Suprapubic skin (tissue), 4 donors: Measurements from ENCODE around the gene EIF4G3. TPM values are rescaled to one million over a fixed set of nuclear protein-coding genes. Genes with fewer than 3 reads are reported as not detected.

Experiments
- DNase-seq, 2 donors: peaks; one replicate each; pipeline ENCODE4 v3.0.0-alpha.2; 2019; ENCODE audit warnings: low spot score in 2 of 2
- H3K27ac ChIP-seq: fragments of 200-600 bp; sonication (generic); one replicate; pipeline ENCODE4 v1.5.1; 2019
- H3K27me3 ChIP-seq: fragments of 200-600 bp; sonication (generic); one replicate; pipeline ENCODE4 v1.5.1; 2019
- H3K36me3 ChIP-seq: fragments of 200-600 bp; sonication (generic); one replicate; pipeline ENCODE4 v1.5.1; 2019
- H3K4me1 ChIP-seq: fragments of 200-600 bp; sonication (generic); one replicate; pipeline ENCODE4 v1.5.1; 2019
- H3K4me3 ChIP-seq: fragments of 200-600 bp; sonication (generic); one replicate; pipeline ENCODE4 v1.5.1; 2019; ENCODE audit warnings: mild to moderate bottlenecking
- H3K9me3 ChIP-seq: fragments of 200-600 bp; sonication (generic); one replicate; pipeline ENCODE4 v1.5.1; 2019
- CTCF ChIP-seq, 2 donors: fragments of 200-600 bp in 1 of 2; fragments of 450-650 bp in 1 of 2; sonication (generic) in 1 of 2; IDR thresholded peaks; one replicate each; pipeline ENCODE4 v1.5.1; 2016 to 2019; ENCODE audit warnings: antibody characterized with exemption in 2 of 2, mild to moderate bottlenecking in 1 of 2, moderate library complexity in 1 of 2
- EP300 ChIP-seq: sonication (generic); formaldehyde crosslinking; IDR thresholded peaks from one replicate; pipeline ENCODE4 v1.6.1; 2017; ENCODE audit warnings: antibody characterized with exemption
- POLR2A ChIP-seq, 2 donors: fragments of 450-650 bp; IDR thresholded peaks; one replicate each; pipeline ENCODE4 v1.6.1; 2017; ENCODE audit warnings: antibody characterized with exemption in 2 of 2, mild to moderate bottlenecking in 2 of 2, moderate library complexity in 2 of 2
- POLR2AphosphoS5 ChIP-seq, 3 donors: sonication (generic); formaldehyde crosslinking; IDR thresholded peaks; one replicate each; pipeline ENCODE4 v1.6.1; 2017; ENCODE audit warnings: antibody characterized with exemption in 3 of 3
- WGBS: methylation state at CpG from one replicate; pipeline ENCODE4 v1.1.5; 2018; 5-methylcytosine and 5-hydroxymethylcytosine counted together
- total RNA-seq, 4 donors: library from RNA; depleted of rRNA; stranded (reverse); fragments of >200 nt; gene quantifications; one replicate each; pipeline ENCODE4 v1.1.0, GENCODE V29; 2016

The EIF4G3 gene
- total RNA-seq, 4 donors from 2014 or later: 32.9 to 40.6 (median 39.5) TPM

DNA sequence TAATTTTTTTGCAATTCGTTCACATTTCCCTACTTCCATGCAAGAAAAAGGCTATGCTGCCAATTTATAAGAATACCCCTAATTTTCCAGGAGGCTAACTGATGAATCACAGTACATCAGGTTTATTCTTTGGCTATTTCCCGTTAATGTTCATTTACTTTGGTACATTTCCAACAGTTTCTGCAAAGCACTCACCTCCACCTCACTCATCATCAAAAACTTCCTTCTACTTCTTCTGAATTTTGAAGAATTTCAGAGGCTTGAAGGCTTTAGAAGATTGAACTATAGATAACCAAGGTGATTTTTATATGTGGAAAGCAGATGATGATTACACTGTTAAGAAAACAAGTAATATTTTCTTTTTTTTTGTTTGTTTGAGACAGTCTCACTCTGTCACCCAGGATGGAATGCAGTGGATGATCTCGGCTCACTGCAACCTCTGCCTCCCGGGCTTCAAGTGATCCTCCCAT is 329.1 kb downstream of the EIF4G3 start:
- WGBS: 86% methylated on average over 4 of the region's 4 CpGs
- Histone ChIP-seq H3K4me3 (no peak overlapping the region), H3K36me3 (peaks cover 33% of the 10 kb centered on the region)

DNA sequence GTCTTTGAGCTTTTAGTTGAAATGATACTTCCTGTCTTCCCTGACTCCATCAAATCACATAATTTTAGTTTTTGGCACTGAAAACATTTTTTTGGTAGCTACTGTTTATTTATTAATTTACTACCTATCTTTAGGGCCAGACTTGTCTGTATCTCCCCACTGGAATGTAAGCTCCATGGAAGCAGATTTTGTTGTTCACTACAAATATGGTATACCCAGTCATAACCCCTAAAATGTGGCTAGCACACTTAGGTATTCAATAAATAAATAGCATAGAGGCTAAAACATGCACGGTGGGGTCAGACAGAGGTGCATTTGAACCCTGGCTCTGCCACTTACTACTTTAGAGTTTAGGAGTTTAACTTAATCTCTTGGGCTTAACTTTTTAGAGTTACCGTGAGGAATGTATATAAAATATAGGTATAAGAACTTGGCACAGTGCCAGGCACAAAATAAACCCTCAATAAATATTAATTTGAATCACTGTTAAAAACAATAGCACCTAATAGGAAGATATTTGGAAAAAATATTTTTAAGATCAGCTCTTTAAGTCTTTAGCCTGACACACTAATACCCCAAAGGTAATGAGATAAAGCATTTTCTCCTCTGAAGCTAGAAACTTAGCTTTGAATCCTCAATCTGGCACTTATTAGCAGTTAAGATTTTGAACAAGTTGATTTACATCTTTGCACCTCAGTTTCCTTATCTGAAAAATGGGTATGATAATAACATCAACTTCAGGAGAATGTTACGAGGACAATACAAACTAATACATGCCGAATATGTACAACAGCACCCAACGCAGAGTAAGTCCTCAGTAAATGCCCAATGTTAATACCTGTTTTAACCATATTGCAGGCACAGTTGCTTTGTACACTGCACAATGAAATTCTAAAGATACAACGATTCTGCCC is 330.0 kb downstream of the EIF4G3 start:
- Histone ChIP-seq H3K36me3 (peaks cover 24% of the 10 kb centered on the region), H3K9me3 (no peaks in the 10 kb centered on the region), H3K27me3 (no peaks in the 10 kb centered on the region), H3K27ac (no peak overlapping the region), H3K4me3 (no peak overlapping the region), H3K4me1 (no peaks in the 10 kb centered on the region)
- DNase-seq: no peak
- no peak for TF ChIP-seq POLR2AphosphoS5 (IDR thresholded peaks at IDR 0.05)
- no peak for TF ChIP-seq CTCF (IDR thresholded peaks at IDR 0.05)
- no peak for TF ChIP-seq EP300
- TF ChIP-seq POLR2A (IDR thresholded peaks at IDR 0.05): no peak
- 91% methylated on average over 6 of the region's 6 CpGs for WGBS

More for the DNA sequence above, 329.1 kb downstream of the EIF4G3 start:
- no peaks in the 10 kb centered on the region for H3K27me3 ChIP-seq
- no peak overlapping the region for H3K27ac ChIP-seq
- no peaks in the 10 kb centered on the region for H3K9me3 ChIP-seq
- DNase-seq: no peak
- H3K4me1 ChIP-seq: no peaks in the 10 kb centered on the region
- TF ChIP-seq CTCF (IDR thresholded peaks at IDR 0.05): no peak
- TF ChIP-seq POLR2AphosphoS5 (IDR thresholded peaks at IDR 0.05): no peak
- TF ChIP-seq EP300: no peak
- no peak for TF ChIP-seq POLR2A (IDR thresholded peaks at IDR 0.05)

DNA sequence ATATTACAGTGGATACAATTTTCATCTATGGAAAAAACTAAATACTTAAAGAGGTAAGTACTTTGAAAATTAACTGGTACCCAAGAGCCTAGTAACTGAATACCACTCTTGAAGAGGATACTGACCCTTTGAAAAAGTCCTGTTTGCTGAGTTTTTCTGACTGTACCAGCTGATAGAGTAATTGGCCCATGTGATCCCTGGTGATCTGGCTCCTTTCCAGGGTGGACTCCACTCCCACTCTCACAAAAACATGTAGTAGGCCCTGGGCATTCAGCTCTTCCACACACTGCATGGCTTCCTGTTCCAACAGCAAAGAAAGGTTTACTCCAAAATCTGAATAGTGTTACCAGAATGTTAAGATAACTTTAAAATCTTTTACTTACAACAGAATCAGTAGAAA is 336.0 kb downstream of the EIF4G3 start:
- H3K9me3 ChIP-seq: no peaks in the 10 kb centered on the region
- no peaks in the 10 kb centered on the region for H3K27me3 ChIP-seq
- no peaks in the 10 kb centered on the region for H3K4me1 ChIP-seq
- H3K36me3 ChIP-seq: peaks cover 15% of the 10 kb centered on the region
- no peak overlapping the region for H3K4me3 ChIP-seq
- TF ChIP-seq POLR2A (IDR thresholded peaks at IDR 0.05) (no peak), CTCF (IDR thresholded peaks at IDR 0.05) (no peak), POLR2AphosphoS5 (IDR thresholded peaks at IDR 0.05) (no peak), EP300 (no peak)
- H3K27ac ChIP-seq: no peak overlapping the region
- DNase-seq: no peak

DNA sequence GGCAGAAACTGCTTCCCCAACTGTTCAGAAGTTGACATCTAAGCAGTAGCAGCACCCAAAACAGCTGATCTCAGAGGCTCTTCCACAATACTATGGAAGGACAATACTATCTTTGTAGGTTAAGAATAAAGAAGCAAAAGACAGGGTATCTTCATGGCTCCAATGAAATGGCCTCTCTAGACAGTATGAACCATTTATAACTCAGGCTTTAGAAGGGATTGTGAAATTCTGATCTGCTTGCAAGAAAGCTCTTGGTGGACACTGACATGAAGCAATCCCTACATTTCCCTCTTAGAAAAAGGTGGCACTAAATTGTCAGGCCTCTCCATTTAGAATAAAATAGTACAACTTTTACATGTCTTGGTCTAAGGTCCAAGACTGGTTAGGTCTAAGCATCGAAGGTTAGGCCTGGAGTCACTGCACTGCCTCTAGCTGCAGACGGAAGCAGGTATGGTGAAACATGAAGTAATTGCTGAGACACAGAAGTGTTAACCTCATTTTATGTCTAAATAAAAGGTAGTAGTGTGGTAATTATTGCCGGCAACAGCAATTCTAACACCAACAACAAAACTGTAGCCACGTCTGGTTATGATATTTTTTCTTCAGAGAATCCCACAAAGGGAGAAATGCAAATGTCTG is 339.0 kb downstream of the EIF4G3 start:
- 95% methylated on average over 4 of the region's 4 CpGs for WGBS
- H3K36me3 ChIP-seq: peaks cover 20% of the 10 kb centered on the region
- H3K4me3 ChIP-seq: no peak overlapping the region
- H3K4me1 ChIP-seq: no peaks in the 10 kb centered on the region
- no peaks in the 10 kb centered on the region for H3K27me3 ChIP-seq
- DNase-seq: no peak
- no peak for TF ChIP-seq POLR2AphosphoS5 (IDR thresholded peaks at IDR 0.05)
- no peaks in the 10 kb centered on the region for H3K9me3 ChIP-seq
- H3K27ac ChIP-seq: no peak overlapping the region

- Histone ChIP-seq H3K36me3 (peaks cover 20% of the 10 kb centered on the region), H3K9me3 (no peaks in the 10 kb centered on the region), H3K27ac (no peak overlapping the region), H3K27me3 (no peaks in the 10 kb centered on the region), H3K4me3 (no peak overlapping the region), H3K4me1 (no peaks in the 10 kb centered on the region)
- 95% methylated on average over 4 of the region's 4 CpGs for WGBS
- DNase-seq: no peak
- TF ChIP-seq POLR2AphosphoS5 (IDR thresholded peaks at IDR 0.05) (no peak), EP300 (no peak), POLR2A (IDR thresholded peaks at IDR 0.05) (no peak), CTCF (IDR thresholded peaks at IDR 0.05) (no peak)
These were observed 340.5 kb downstream of the EIF4G3 start for GRCh38 chr1:20836230-20836629.
